GM19328 (cell line): Measurements from ENCODE around the gene ING2.
"Not testable (repeated sequence)": the region's sequence is repeated elsewhere in the genome, so short reads cannot be mapped to it uniquely, and the experiment has no call there.

Experiments used
- ATAC-seq: cut with Tn5 transposase; IDR thresholded peaks from one replicate; pipeline ENCODE4 v1.9.1; 2021; ENCODE audit warnings: mild to moderate bottlenecking, moderate library complexity; ENCODE audit not compliant: unreplicated experiment

The ING2 gene

GRCh38 chr4:183546376-183546775, 41.5 kb downstream of the ING2 start:
- no peak for ATAC-seq

- ATAC-seq = no peak
Measured at GRCh38 chr4:183548306-183548705, 43.4 kb downstream of the ING2 start.

DNA sequence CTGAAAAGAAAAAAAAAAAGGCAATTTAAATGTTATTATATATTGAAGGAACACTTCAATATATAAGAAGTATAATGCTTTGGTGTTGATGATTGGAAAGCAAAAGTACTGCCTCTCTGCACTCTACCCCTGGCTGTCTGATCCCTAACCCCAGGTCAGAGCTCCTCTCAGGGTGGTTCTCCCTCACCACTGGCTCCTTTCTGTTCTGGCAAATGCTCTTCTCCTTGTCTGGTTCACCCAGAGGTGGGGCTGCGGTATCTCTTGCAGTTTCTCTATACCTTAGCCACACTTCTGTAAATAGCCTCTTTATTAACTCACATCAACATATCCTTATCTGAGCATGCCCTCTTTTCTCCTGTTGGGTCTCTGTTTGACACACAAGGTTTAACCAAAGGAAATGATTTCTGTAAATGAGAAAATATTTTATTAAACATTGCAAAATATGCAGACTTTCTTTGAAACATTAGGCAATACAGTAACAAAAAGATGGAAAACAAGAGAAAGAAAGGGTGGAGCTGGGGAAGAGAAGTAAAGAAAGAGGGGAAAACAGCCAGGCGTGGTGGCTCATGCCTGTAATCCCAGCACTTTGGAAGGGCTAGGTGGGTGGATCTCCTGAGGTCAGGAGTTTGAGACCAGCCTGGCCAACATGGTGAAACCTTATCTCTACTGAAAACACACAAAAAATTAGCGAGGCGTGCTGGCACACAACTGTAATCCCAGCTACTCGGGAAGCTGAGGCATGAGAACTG, 45.7 kb downstream of the ING2 start:
- ATAC-seq = no peak

DNA sequence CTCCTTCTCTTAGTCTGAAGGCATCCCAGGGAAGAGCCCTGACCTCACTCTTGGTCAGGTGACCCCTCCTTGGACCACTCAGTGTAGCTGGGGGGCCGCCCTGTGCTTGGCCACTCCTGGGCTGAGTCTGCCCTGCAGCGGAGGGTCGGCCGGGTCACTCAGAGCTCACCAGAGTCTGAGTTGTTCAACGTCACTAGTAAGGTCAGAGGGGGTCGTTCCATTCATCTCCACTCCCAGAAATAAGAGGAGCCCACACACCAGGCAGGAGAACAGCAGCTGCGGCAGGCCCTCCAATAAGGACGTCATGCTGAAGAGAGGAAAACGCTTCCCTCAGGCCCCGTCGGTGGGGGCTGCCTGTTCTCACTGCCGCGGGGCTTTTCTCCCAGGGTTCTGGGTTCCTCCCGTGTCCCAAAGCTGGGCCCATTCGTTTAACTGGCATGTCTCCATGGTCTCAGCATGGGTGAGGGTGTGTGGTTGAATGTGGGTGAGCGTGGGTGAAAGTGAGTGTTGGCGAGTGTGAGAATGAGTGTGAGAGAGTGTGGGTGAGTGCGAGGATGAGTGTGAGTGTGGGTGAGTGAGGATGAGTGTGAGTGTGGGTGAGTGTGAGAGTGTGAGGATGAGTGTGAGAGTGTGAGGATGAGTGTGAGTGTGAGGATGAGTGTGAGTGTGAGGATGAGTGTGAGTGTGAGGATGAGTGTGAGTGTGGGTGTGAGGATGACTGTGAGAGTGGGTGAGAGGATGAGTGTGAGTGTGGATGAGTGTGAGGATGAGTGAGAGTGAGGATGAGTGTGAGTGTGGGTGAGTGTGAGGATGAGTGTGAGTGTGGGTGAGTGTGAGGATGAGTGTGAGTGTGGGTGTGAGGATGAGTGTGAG, 47.7 kb downstream of the ING2 start:
- no peak for ATAC-seq

GRCh38 chr4:183553147-183553478, 48.3 kb downstream of the ING2 start:
- not testable (repeated sequence) for ATAC-seq

DNA sequence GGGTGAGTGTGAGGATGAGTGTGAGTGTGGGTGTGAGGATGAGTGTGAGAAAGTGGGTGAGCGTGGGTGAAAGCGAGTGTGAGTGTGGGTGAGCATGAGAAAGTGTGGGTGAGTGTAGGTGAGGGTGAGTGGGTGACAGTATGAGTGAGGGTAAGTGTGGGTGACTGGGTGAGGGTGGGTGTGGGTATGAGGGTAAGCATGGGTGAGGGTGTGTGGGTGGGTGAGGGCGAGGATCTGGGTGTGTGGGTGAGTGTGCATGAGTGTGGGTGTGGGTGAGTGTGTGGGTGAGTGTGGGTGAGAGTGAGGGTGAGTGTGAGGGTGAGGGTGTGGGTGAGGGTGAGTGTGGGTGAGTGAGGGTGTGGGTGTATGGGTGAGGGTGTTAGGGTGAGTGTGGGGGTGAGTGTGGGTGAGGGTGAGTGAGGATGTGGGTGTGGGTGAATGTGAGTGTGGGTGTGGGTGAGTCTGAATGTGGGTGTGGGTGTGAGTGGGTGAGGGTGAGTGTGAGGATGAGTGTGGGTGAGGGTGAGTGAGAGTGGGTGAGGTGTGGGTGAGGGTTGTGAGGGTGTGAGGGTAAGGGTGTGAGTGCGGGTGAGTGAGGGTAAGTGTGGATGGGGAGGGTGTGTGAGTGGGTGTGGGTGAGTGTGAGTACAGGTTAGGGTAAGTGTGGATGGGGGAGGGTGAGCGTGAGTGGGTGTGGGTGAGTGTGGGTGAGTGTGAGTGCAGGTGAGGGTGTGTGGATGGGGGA, 48.9 kb downstream of the ING2 start:
- no peak for ATAC-seq

DNA sequence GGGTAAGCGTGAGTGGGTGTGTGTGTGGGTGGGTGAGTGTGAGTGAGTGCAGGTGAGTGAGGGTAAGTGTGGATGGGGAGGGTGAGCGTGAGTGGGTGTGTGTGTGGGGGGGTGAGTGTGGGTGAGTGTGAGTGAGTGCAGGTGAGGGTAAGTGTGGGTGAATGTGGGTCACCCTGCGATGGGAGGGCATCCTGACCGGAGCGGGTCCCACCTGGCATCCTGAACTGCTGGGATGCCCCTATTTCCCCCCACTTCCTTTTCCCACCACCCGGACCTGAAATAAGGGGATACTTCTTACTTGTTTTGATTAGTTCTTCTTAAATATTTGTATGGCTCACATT, 49.5 kb downstream of the ING2 start:
- no peak for ATAC-seq

- ATAC-seq = no peak
Measured at GRCh38 chr4:183554878-183555585, 50.2 kb downstream of the ING2 start.

GRCh38 chr4:183556947-183557346, 52.1 kb downstream of the ING2 start:
- no peak for ATAC-seq

GRCh38 chr4:183557611-183558010, 52.8 kb downstream of the ING2 start:
- ATAC-seq = no peak

GRCh38 chr4:183558873-183559272, 54.0 kb downstream of the ING2 start:
- ATAC-seq = no peak

DNA sequence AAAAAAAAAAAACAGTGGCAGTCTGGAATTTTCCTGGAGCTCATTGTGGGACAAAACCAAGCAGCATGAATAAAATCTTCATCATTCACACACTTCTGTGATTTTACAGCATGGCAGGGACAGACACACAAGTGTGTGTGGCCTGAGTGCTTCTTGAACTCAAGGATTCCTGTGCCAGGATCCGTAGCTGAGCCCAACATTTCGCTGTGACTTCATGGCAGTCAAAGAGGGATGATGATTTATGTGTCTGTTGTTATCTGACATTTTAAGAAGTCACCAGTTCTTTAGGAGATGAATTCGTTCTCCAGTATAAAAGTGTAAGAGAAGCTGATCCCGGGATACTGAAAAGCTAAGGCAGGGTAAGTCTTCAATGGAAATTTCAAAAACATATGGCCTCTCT, 57.0 kb downstream of the ING2 start:
- no peak for ATAC-seq
